ENCODE measurements around the gene NBPF12. TPM values are rescaled to one million over a fixed set of nuclear protein-coding genes. Genes with fewer than 3 reads are reported as not detected.
A peak's percentile ranks its signal among the peaks of the same experiment; 100 is the strongest.
"Not testable (repeated sequence)": the region's sequence is repeated elsewhere in the genome, so short reads cannot be mapped to it uniquely, and the experiment has no call there.

Gene NBPF12
- 17.7 TPM for total RNA-seq

GRCh38 chr1:146938242-146938902 is at the start of gene NBPF12:
Gene NBPF12 (plus strand): TSS chr1:146938324. CDS start chr1:146960144, 21,820 bp downstream.
- ATAC-seq (peak; percentile 82), DNase-seq (ENCODE audit: low spot score) (peak; percentile 92)

GRCh38 chr1:146891355-146891754 is 46.8 kb upstream of the NBPF12 start:
- DNase-seq (ENCODE audit: low spot score); ATAC-seq: not testable (repeated sequence)

- DNase-seq (ENCODE audit: low spot score); ATAC-seq: not testable (repeated sequence)
Observed at GRCh38 chr1:146892331-146892730, 45.8 kb upstream of the NBPF12 start.

- not testable (repeated sequence) for ATAC-seq; DNase-seq (ENCODE audit: low spot score)
Observed at GRCh38 chr1:146907565-146908261, 30.4 kb upstream of the NBPF12 start.

- peak; percentile 65 for ATAC-seq
- DNase-seq (ENCODE audit: low spot score): not testable (repeated sequence)
Observed at GRCh38 chr1:146912975-146913374, 25.1 kb upstream of the NBPF12 start.

- DNase-seq (ENCODE audit: low spot score): not testable (repeated sequence)
- ATAC-seq: peak; percentile 74
Observed at GRCh38 chr1:146920811-146921210, 17.3 kb upstream of the NBPF12 start.

GRCh38 chr1:146922614-146923013 is 15.5 kb upstream of the NBPF12 start:
- ATAC-seq; DNase-seq (ENCODE audit: low spot score): not testable (repeated sequence)

- not testable (repeated sequence) for DNase-seq (ENCODE audit: low spot score); ATAC-seq
Observed at GRCh38 chr1:146924106-146924505, 14.0 kb upstream of the NBPF12 start.

- ATAC-seq: peak; percentile 24
- DNase-seq (ENCODE audit: low spot score): not testable (repeated sequence)
Observed at GRCh38 chr1:146926413-146926812, 11.7 kb upstream of the NBPF12 start.

- peak; percentile 78 for ATAC-seq
- not testable (repeated sequence) for DNase-seq (ENCODE audit: low spot score)
Observed at GRCh38 chr1:146930225-146930624, 7.9 kb upstream of the NBPF12 start.

- not testable (repeated sequence) for ATAC-seq; DNase-seq (ENCODE audit: low spot score)
Observed at GRCh38 chr1:146934390-146935223, 3.5 kb upstream of the NBPF12 start.

- ATAC-seq: not testable (repeated sequence)
Observed at GRCh38 chr1:146937462-146937861, 662 bp upstream of the NBPF12 start.

GRCh38 chr1:146938927-146939786 is 1.0 kb downstream of the NBPF12 start:
- DNase-seq (ENCODE audit: low spot score): peak; percentile 62
- peak; percentile 51 for ATAC-seq

More at GRCh38 chr1:146937462-146937861, 662 bp upstream of the NBPF12 start:
- DNase-seq (ENCODE audit: low spot score): not testable (repeated sequence)

- ATAC-seq: peak; percentile 65
- peak; percentile 80 for DNase-seq (ENCODE audit: low spot score)
Observed at GRCh38 chr1:146940293-146940692, 2.2 kb downstream of the NBPF12 start.

- DNase-seq (ENCODE audit: low spot score): peak; percentile 80
- peak; percentile 15 for ATAC-seq
Observed at GRCh38 chr1:146943342-146943886, 5.3 kb downstream of the NBPF12 start.

- not testable (repeated sequence) for ATAC-seq; DNase-seq (ENCODE audit: low spot score)
Observed at GRCh38 chr1:146948127-146948526, 10.0 kb downstream of the NBPF12 start.

GRCh38 chr1:146964340-146964739 is 26.2 kb downstream of the NBPF12 start:
- ATAC-seq; DNase-seq (ENCODE audit: low spot score): not testable (repeated sequence)

GRCh38 chr1:146966351-146966750 is 28.2 kb downstream of the NBPF12 start:
- not testable (repeated sequence) for ATAC-seq; DNase-seq (ENCODE audit: low spot score)

GRCh38 chr1:146970656-146971055 is 32.5 kb downstream of the NBPF12 start:
- DNase-seq (ENCODE audit: low spot score); ATAC-seq: not testable (repeated sequence)

- not testable (repeated sequence) for ATAC-seq; DNase-seq (ENCODE audit: low spot score)
Observed at GRCh38 chr1:146972681-146973080, 34.6 kb downstream of the NBPF12 start.

All from left lobe of liver (tissue), 2 donors.